ENCODE measurements around the gene CANX.
"Not testable (repeated sequence)": the region's sequence is repeated elsewhere in the genome, so short reads cannot be mapped to it uniquely, and the experiment has no call there.

The CANX gene

GRCh38 chr5:179698935-179699615, at the start of gene CANX:
Gene CANX (plus strand): TSS chr5:179698967. CDS start chr5:179705682, 6,715 bp downstream.
- DNase-seq, result no peak

GRCh38 chr5:179649166-179649703, 49.5 kb upstream of the CANX start:
- not testable (repeated sequence) for DNase-seq

- not testable (repeated sequence) for DNase-seq
Observed at GRCh38 chr5:179650245-179650644, 48.5 kb upstream of the CANX start.

- not testable (repeated sequence) for DNase-seq
Observed at GRCh38 chr5:179653135-179653534, 45.6 kb upstream of the CANX start.

DNA sequence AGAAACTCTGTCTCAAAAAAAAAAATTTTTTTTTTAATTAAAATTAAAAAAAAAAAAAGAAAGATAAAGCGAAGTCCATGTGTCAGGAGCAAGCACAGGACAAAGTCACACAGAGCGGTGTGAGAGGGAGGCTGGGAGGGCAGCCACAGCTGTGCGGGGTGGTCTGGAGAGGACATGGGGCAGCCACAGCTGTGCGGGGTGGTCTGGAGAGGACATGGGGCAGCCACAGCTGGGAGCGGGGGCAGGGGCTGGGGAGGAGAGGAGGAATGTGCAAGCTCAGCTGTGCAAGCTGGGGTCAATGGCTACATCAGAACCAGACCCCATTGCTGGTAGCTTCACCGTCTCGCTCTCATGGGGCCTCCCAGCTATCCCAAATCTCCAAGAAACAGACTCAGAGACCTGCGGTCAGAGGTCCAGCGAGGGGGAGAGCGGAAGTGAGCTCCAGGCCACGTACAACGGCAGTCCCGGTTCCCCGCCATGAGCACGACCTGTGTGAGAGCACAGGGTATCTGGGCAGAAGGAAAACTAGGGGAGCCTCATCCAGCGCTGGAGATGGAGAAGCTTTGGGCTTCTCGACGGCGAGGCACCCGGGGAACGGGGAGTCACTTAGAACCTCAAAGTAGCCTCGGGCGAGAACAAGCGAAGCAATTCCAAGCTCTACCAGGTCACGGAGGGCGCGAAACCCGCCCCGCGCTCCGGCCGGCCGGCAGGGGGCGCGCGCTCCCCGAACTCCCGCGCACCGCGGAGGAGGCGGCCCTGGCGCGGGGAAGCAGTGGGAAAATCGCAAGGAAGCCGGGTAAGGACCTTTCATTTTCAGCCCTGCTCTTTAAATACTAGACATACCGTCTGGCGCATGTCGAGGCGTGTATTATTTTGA, 41.2 kb upstream of the CANX start:
- not testable (repeated sequence) for DNase-seq

GRCh38 chr5:179658179-179658856, 40.4 kb upstream of the CANX start:
- DNase-seq, result not testable (repeated sequence)

DNA sequence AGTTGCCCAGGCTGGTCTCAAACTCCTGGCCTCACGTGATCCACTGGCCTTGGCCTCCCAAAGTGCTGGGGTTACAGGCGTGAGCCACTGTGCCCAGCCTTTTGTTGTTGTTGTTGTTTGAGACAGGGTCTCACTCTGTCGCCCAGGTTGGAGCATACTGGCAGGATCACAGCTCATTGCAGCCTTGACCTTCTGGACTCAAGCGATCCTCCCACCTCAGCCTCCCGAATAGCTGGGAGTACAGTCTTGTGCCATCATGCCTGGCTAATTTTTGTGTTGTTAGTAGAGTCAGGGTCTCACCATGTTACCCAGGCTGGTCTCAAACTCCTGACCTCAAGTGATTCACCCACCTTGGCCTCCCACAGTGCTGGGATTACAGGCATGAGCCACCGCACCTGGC, 37.1 kb upstream of the CANX start:
- not testable (repeated sequence) for DNase-seq

DNA sequence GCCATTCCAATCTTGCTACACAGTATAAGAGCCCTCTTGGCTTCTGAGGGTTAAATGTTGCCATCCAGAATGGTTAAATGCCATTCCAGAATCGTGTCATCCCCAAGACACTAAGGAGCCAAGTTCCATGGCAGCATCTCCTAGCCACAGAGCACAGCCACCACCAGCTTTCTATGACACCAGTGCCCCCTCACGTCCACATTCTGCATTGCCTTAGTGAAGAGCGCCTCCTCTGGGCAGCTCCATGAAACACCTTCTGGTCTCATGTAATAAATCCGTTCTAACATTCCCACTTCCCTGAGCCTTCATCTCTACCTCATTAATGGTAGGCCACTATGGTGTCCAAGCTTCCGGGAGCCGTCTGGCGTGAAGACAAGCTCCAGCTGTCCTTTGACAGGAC, 30.4 kb upstream of the CANX start:
- DNase-seq, result no peak

DNA sequence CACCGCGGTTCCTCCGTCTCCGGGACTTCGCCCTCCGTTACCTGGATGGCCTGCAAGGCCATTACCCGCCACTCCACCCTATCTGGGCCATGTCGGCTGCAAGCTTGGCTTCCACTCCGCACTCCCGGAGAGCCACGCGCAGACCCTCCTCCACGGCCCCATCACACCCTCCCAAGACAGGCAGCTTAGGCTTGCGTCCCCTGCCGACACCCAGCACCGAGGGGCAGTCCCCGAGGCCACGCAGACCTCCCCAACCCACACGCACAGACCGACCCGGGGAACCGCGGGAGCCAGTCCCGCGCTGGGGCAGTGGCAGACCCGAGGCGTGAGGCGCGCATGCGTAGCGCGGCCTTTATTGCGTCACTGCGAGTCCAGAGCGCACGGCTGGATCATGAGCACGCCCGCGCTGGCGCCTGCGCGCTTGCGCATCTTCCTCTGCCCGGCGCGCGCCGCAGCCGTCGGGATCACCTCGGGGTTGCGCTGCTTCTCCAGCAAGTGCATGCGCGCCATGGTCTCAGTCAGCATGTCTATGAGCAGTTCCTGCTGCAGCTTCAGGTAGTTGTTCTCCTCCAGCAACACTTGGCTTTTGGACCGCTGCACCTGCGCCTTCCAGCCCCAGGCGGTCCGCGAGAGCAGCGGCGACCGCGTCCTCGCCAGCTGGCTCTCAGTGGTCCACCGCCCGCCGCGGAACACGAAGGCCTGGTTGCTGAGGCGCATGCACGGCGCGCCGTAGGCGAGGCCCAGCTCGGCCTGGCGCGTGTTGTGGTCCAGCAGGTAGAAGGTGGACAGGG, 20.3 kb upstream of the CANX start:
- DNase-seq, result peak; percentile 91

- DNase-seq, result no peak
Observed at GRCh38 chr5:179679014-179679674, 19.6 kb upstream of the CANX start.

DNA sequence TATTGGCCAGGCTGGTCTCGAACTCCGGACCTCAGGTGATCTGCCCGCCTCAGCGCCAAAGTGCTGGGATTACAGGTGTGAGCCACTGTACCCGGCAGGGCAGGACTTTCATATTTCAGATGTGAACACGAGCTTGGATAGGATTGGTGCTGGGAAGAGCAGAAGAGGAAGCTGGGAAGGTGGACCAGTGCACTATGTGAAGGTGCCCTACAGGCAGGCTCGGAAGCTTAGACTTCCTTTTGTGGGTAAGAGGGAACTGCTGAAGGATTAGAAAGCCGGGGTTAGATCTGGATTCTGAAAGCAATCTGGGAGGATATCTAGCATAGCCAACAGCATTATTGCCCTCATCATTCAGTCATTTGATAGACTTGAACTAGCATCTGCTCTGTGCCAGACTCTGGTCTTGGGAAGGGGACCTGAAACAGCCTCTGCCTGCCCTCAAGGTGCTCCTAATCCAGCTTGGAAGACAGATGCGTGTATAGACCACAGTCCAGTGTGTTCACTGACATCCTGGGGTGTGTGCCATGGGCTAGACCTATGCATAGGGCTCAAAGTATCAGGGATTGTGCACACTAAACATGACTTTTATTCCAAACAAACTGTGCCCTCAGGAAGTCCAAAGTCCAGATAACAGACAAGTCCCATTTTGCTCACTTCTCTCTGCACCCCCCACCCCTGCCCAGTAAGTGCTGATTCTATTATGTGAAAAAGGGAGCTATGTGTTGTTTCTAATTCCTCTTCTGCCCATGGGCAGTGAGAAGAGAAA, 18.6 kb upstream of the CANX start:
- no peak for DNase-seq

DNA sequence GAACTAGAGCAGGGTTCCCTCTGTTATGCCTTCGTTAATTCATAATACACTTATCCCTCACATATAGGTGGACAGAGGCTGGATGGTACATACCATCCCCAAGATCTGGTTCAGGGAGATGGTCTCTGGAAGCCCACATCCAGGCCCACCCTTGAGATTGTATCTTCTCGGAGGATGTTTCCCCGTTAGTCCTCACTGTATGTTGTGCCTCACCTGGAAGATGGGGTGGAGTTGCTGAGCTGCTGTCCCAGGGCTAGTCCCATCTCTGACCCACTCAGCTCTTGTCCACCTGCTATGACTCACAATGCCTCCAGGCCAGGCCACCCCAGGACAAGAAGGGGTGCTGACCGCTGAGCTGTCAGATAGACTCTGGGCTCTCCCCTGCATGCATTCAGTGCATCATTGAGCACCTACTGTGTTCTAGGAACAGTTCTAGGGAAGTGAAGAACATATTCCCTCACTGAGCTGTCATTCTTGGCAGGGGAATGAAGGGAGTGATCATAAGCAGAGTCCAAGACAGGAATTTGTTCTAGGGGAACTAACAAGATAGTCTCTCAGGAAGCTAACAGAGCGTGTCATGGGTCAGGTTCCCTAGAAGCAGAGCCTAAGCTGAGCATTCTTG, 17.9 kb upstream of the CANX start, which contains the start of gene CBY3:
Gene CBY3 (minus strand): TSS at position 255 of the 622 bp plus-strand sequence. CDS start 116 bp downstream, at position 139.
- DNase-seq, result no peak

DNA sequence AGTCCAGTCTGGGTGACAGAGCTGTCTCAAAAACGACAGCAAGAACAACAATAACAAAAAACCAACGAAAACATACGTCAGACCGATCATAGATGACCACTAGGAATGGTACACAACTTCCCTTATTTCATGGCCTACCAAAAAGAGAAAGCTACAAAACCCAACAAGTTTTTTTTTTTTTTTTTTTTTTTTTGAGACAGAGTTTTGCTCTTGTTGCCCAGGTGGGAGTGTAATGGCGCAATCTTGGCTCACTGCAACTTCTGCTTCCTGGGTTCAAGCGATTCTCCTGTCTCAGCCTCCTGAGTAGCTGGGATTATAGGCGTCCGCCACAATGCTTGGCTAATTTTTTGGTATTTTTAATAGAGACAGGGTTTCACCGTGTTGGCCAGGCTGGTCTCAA, 9.6 kb upstream of the CANX start:
- not testable (repeated sequence) for DNase-seq

DNA sequence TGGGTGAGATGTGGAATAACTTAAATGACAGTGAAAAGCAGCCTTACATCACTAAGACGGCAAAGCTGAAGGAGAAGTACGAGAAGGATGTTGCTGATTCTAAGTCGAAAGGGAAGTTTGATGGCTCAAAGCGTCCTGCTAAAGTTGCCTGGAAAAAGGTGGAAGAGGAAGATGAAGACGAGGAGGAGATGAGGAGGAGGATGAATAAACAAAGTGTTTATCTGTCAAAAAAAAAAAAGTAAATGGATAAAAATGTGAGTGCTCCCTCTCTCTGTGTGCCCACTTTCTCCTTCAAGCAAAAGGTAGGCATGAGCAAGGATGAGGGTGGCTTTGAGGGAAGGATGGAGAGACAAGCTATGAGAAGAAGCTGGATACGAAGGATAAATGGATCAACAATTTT, 4.2 kb upstream of the CANX start:
- DNase-seq, result no peak

GRCh38 chr5:179696603-179697002, 2.2 kb upstream of the CANX start:
- no peak for DNase-seq

DNA sequence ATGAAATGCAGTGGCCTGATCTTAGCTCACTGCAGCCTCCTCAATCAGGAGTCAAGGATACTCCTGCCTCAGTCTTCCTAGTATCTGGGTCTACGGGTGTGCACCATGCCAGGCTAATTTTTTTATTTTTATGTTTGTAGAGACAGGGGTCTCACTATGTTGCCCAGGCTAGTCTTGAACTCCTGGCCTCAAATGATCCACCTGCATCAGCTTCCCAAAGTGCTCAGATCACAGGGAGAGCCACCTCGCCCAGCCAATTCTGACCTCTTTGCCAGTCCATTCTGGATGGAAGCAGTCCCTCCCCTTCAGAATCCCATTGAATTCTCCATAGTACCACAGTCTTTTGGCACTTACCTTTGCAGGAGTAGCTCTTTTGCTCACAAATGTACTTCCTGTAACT, 1.7 kb upstream of the CANX start:
- DNase-seq, result no peak

DNA sequence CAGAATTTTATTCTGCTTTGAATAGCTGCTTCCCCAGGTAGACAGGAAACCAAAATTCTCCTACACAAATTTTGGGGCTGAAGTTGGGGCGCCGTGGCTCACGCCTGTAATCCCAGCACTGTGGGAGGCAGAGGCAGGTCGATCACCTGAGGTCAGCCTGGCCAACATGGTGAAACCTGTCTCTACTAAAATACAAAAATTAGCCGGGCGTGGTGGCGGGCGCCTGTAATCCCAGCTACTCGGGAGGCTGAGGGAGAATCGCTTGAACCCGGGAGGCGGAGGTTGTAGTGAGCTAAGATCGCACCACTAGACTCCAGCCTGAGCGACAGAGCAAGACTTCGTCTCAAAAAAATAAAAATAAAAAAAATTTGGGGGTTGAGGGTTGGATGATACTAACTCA, 1.2 kb upstream of the CANX start:
- DNase-seq, result not testable (repeated sequence)

GRCh38 chr5:179697993-179698934, 503 bp upstream of the CANX start:
- DNase-seq, result peak; percentile 98

DNA sequence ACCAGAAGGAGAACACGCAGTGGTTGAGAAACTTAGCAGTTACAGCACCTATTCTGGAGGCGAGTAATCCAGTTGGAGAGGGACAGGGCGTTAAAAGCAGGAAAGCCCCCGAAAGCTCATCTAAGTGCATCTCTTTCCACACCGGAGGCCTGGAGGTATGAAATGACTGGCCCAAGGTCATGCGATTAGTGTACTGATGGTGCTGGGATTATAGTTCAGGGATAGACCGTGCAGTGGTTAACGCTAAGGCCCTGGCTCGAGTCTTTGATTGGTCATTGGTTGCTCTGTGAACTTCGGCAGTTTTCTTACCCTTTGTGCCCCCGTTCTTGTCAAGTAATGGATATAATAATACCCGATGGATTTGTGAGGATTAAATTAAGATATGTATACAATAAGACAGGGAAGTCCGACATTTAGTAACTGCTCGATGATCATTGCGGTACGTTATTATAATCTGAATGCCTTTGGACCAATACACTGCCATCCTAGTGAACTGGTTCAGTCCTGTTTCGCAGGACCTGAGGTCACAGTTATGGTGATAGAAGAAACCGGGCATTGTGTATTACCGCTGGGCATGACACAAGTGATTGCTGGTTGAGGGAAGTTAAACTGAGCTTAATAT, 960 bp downstream of the CANX start:
- DNase-seq, result no peak
